HG03108 (cell line): Measurements from ENCODE around the gene TMEM238L.
"Not testable (repeated sequence)": the region's sequence is repeated elsewhere in the genome, so short reads cannot be mapped to it uniquely, and the experiment has no call there.

ENCODE experiments used
- ATAC-seq: cut with Tn5 transposase; IDR thresholded peaks from one replicate; pipeline ENCODE4 v1.9.1; 2021; ENCODE audit warnings: moderate library complexity; ENCODE audit not compliant: unreplicated experiment

The TMEM238L gene

GRCh38 chr17:10803830-10804475 is at the start of gene TMEM238L:
Gene TMEM238L (minus strand): TSS chr17:10804099. CDS start chr17:10803963, 136 bp downstream.
- ATAC-seq: no peak

DNA sequence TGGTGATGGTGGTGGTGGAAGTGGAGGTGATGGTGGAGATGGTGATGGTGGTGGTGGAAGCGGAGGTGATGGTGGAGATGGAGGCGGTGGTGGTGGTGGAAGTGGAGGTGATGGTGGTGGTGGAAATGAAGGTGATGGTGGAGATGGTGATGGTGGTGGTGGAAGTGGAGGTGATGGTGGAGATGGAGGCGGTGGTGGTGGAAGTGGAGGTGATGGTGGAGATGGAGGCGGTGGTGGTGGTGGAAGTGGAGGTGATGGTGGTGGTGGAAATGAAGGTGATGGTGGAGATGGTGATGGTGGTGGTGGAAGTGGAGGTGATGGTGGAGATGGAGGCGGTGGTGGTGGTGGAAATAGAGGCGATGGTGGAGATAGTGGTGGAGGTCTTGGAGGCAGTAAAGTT is 42.7 kb upstream of the TMEM238L start:
- ATAC-seq: not testable (repeated sequence)

DNA sequence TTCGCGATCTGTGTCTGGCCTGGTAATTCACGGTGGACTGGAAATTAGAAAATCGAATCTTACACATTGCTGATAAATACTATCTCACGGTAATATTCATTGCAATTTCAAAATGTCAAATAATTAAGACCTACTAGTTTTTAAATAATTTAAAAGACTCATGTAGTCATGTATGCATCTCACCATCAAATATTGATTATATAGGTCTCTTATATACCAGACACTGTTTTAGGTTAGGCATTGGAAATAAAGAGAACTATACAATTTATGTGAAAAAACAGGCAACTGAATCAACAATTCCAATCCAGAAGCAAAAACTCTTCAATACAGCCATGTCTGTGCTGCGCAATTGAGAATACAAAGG is 41.5 kb upstream of the TMEM238L start:
- ATAC-seq: no peak

DNA sequence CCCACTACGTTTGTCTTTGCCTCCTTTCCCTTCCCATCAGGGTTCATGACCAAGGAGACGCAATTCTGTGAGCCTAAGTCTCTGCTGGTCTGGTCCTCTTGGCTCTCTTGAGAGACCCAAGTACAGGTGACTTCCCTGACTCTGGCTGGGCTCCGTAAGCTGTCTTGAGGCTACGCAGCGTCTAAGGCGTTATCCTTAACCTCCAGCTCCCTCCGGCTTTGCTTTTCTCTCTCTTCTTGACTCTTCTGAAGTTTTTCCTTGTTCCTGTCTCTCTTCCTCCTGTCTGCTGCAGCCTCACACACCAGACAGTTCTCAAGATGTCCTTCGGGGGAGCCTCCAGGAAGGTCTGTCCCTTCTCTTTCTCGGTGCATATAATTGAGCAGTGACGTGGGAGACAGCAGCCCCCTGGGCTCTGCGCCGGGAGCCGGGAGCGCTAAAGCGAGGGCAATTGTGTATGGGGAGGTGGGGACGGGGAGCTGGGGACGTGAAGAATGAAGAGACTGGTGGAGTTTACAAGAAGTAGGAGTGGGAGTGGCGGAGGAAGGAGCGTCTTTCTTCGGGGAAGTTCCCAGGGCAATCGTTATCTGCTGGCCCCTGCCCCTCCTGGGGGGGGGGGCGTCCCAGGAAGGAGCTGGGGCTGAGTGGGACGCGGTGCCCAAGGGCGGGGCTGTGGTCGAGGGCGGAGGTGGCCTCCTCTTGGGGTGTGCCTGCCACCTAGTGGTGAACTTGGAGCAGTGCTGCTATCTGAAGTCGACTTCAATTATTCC is 40.9 kb upstream of the TMEM238L start:
- ATAC-seq: no peak

DNA sequence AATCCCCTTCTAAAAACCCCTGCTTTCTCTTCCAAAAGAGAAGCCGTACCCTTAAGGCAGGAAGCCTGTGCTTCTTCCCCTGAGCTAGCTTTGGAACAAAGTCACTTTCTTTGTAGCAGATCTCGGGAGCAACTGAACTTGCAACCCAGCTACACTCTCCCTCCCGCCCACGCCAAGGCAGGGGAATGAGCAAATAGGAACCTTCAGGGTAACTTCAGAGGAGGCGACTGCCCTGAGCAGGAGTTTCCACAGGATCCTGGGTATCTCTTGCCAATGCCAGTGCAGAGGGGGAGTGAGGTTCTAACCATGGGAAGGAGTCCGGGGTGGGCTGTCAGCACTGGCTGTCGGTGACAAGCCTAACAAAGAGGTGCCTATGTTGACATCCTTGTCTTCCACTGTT is 39.9 kb upstream of the TMEM238L start:
- ATAC-seq: no peak

- ATAC-seq: no peak
Measured at GRCh38 chr17:10842658-10843057, 38.8 kb upstream of the TMEM238L start.

GRCh38 chr17:10838682-10839081 is 34.8 kb upstream of the TMEM238L start:
- no peak for ATAC-seq

DNA sequence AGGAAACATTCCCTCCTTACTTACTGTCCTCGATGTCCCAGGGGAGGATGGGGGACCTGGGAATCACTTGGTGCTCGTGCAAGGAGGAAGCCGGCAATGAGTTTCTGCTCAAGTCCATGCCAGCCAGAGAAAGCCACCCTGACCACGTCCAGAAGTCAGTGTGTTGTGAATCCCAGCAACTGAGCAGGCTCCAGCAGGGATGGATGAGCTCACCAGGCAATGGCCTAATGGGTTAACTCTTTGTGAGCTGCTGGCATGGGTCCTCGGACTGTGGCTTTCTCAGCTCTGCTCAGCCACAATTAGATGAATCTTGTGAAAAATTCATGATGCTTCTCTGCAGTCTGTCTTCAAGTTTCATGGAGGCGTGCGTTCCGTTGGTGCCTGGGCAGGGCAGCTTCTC is 34.0 kb upstream of the TMEM238L start, which contains the start of gene PIRT:
Gene PIRT (minus strand): TSS at position 167 of the 400 bp plus-strand sequence. CDS start 12,442 bp downstream, outside the sequence.
- ATAC-seq: no peak

DNA sequence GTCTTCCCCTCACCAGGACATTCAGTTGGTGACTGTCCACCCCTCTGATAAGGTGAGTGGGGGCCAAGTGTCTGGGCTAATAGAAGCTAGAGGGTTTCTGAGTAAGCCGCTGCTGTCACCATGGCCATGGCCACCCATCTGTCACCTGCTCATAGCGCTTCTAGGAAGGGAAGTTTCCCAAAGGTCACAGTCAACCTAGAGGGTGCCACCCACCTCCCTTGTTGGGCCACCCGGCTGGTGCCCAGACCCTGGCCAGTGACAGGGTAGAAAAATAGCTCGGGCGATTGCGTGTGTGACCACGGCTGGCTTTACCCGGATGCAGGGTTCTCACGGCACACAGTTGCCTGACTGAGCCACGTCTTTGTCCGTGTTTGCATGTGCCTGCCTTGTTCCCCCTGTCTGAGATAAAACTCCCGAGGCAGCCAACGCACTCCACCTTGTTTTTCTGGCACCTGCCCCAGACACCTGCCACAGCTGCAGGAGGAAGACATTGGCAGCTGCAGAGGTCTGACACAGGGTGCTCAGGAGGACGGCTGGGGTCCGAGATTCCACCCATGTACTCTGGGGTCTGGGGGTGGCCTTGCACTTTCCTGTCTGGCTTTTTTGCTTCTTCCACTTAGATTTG is 33.2 kb upstream of the TMEM238L start:
- ATAC-seq: no peak

GRCh38 chr17:10836145-10836544 is 32.2 kb upstream of the TMEM238L start:
- ATAC-seq: no peak

- ATAC-seq: no peak
Measured at GRCh38 chr17:10831696-10832095, 27.8 kb upstream of the TMEM238L start.

- ATAC-seq: no peak
Measured at GRCh38 chr17:10827898-10828552, 24.1 kb upstream of the TMEM238L start.

DNA sequence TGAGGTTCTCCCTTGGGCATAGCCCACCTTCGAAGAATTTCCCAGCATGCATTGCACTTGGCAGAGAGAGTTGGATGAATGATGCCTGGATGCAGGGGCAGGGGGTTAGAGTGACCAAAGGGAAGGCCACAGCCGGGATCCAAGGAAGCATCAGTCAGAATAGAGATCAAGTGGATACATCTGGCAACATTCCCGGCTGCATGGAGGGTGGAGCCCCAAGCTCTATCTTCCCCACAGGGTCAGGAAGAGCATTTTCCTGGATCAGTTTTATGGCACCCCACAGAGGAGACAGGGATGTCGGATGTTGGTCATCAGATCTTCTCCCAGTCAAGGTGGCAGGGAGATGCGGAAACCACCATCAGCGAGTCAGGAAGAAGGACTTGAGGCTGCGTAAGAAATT is 21.0 kb upstream of the TMEM238L start:
- no peak for ATAC-seq

DNA sequence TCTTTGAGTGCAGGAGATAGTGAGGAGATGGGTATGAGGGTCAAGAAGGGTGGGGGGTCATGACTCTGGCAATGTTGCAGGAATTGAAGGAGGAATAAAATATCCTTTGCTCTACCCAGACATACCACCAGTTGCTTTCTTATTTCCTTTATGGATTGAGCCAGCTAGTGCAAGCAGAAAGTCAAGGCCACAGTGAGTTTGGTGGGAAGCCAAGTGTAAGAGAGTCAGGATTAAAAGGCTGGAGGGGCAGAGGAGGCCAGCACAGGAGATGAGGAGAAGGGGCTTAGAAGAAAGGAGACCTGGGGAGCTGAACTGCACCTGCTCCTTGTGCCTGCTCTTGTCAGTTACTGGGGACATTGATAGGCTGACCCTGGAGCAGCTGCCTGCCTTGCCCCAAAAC is 17.9 kb upstream of the TMEM238L start:
- no peak for ATAC-seq

DNA sequence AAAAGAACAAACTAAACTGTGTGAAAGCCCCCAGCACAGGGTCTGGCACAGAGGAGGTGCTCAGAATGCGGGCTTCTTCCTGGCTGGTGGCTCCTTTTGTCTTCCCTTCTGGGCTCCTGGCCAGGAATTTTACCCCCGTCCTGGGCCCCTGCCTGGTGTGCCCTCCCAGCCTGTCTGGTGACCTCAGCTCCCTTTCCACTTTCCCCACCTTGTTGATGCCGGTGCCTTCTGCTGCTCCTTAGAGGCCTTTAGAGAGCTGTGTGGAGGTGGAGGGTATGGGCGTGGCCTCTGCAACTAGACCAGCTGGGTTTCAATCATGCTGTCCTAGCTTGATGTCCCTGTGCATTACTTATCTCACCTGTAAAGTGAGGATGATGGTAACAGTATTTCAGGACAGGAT is 17.2 kb upstream of the TMEM238L start:
- no peak for ATAC-seq

GRCh38 chr17:10815319-10815718 is 11.4 kb upstream of the TMEM238L start:
- no peak for ATAC-seq

DNA sequence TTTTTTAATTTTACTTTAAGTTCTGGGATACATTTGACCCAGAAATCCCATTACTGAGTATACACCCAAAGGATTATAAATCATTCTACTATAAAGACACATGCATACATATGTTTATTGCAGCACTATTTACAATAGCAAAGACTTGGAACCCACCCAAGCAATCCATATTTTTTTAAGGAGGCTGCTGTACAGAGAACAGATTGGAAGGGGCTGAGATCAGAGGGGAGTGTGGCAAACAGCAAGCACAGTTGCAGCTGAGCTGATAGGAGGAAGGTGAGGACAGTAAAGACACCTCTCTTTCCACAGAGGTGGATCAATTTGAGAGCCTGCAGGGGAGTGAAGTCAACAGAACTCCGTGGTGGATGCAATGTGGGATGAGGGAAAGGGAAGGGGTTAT is 10.2 kb upstream of the TMEM238L start:
- ATAC-seq: no peak

DNA sequence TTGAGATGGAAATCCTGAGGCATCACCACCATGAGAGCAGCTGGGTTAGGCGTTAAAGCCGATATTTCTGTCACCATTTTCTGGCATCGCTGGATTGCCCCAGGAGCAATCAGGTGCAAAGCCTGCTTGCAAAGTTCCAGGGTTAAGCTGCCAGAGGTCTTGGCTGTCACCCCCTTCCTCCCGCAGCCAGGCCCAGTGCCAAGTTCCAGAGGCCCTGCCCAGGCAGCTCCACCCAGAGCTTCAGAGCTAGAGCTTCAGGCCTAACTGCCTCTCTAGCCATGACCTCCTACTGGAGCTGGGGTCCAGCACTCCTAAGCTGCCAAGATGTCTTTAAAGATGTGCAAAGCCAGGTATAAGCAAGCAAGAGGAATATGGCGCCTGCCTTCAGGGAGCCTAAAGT is 8.8 kb upstream of the TMEM238L start:
- ATAC-seq: no peak

- ATAC-seq: no peak
Measured at GRCh38 chr17:10809605-10810004, 5.7 kb upstream of the TMEM238L start.

DNA sequence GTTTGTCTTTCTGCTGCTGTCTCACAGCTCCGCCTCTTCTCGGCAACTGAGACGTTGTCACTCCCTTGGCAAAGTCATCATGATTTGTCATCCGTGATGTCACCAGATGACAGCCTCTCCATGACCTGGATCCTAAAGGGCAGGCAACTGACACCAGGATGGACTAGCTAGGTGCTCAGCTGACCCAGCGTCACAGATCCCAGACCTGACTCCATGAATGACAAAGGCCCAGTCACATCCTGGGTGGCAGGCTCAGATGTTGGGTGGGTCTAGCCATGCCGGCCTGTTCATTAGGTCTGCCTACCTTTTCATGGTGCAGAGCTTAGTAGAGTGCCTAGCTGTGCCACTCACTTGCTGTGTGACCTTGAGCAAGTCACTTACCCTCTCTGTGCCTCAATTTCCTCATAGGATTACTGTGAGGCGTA is 3.8 kb upstream of the TMEM238L start:
- ATAC-seq: no peak

DNA sequence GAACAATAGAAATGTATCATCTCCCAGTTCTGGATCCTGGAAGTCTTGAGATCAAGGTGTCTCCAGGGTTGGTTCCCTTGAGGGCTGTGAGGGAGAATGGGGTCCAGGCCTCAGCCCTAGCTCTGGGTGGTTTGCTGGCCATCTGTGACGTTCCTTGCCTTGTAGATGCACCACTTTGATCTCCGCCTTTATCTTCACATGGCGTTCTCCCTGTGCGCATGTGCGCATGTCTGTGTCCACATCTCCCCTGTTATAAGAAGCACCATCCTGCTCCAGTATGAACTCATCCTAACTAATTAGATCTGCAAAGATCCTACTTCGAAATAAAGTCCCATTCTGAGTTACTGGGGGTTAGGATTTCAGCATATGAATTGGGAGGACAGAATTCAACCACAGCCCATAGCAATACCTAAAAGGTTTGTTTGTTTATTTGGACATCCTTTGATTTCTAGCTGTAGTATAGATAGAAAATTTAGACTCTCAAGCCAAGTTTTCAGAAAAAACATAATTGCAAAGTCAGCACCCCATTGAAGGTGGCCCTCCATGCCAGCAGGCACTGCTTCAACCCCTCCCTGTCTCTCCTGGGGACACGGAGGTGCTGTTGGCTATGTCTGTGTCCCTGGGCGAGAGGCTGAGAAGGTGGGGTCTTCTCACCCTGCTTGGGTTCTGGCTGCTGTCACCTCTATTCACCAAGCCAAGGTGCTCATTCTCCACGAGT is 2.8 kb upstream of the TMEM238L start:
- no peak for ATAC-seq
